ENCODE data around the gene PPP3CA.

PPP3CA gene

GRCh38 chr4:101329592-101329991, 17.7 kb downstream of the PPP3CA start:
- no peak for DNase-seq

GRCh38 chr4:101328063-101328602, 19.2 kb downstream of the PPP3CA start:
- DNase-seq: peak; percentile 83

- DNase-seq: no peak
Observed at GRCh38 chr4:101326576-101326975, 20.8 kb downstream of the PPP3CA start.

- no peak for DNase-seq
Observed at GRCh38 chr4:101322743-101323142, 24.6 kb downstream of the PPP3CA start.

- no peak for DNase-seq
Observed at GRCh38 chr4:101321481-101322042, 25.8 kb downstream of the PPP3CA start.

GRCh38 chr4:101315786-101316185, 31.5 kb downstream of the PPP3CA start:
- no peak for DNase-seq

- DNase-seq: no peak
Observed at GRCh38 chr4:101315041-101315440, 32.3 kb downstream of the PPP3CA start.

GRCh38 chr4:101309925-101310324, 37.4 kb downstream of the PPP3CA start:
- no peak for DNase-seq

GRCh38 chr4:101307899-101308298, 39.4 kb downstream of the PPP3CA start:
- DNase-seq: no peak

- DNase-seq: no peak
Observed at GRCh38 chr4:101306764-101307615, 40.3 kb downstream of the PPP3CA start.

- DNase-seq: peak; percentile 21
Observed at GRCh38 chr4:101306225-101306624, 41.1 kb downstream of the PPP3CA start.

- no peak for DNase-seq
Observed at GRCh38 chr4:101304916-101305315, 42.4 kb downstream of the PPP3CA start.

- no peak for DNase-seq
Observed at GRCh38 chr4:101299899-101300540, 47.3 kb downstream of the PPP3CA start.

GRCh38 chr4:101299021-101299420, 48.3 kb downstream of the PPP3CA start:
- no peak for DNase-seq

GRCh38 chr4:101295691-101296090, 51.6 kb downstream of the PPP3CA start:
- DNase-seq: no peak

GRCh38 chr4:101294597-101294996, 52.7 kb downstream of the PPP3CA start:
- no peak for DNase-seq

- no peak for DNase-seq
Observed at GRCh38 chr4:101292901-101293300, 54.4 kb downstream of the PPP3CA start.

GRCh38 chr4:101292214-101292613, 55.1 kb downstream of the PPP3CA start:
- no peak for DNase-seq

- DNase-seq: no peak
Observed at GRCh38 chr4:101291198-101291597, 56.1 kb downstream of the PPP3CA start.

- no peak for DNase-seq
Observed at GRCh38 chr4:101290654-101291053, 56.7 kb downstream of the PPP3CA start.

- DNase-seq: no peak
Observed at GRCh38 chr4:101289306-101289705, 58.0 kb downstream of the PPP3CA start.

GRCh38 chr4:101288365-101289145, 58.8 kb downstream of the PPP3CA start:
- no peak for DNase-seq

GRCh38 chr4:101287324-101287723, 60.0 kb downstream of the PPP3CA start:
- no peak for DNase-seq
